ENCODE results near the gene PITX1.
"Not testable (repeated sequence)": the region's sequence is repeated elsewhere in the genome, so short reads cannot be mapped to it uniquely, and the experiment has no call there.

Gene PITX1

GRCh38 chr5:135033901-135034235 lies at the start of gene PITX1:
Gene PITX1 (minus strand): TSS chr5:135034228. CDS start chr5:135033881, 347 bp downstream.
- TF ChIP-seq CTCF (IDR thresholded peaks at IDR 0.05; ENCODE audit: control insufficient read depth, insufficient read depth, low read depth, low read length, missing control alignments) = no peak
- peak within 1 kb of the TSS; percentile 85 for H3K4me3 ChIP-seq (ENCODE audit: control insufficient read depth, low read depth, low read length)
- no peak for DNase-seq (ENCODE audit: low read depth)

GRCh38 chr5:135083334-135083733 lies 49.3 kb upstream of the PITX1 start:
- DNase-seq (ENCODE audit: low read depth); H3K4me3 ChIP-seq (ENCODE audit: control insufficient read depth, low read depth, low read length): not testable (repeated sequence)

GRCh38 chr5:135081240-135081639 lies 47.2 kb upstream of the PITX1 start:
- no peak for DNase-seq (ENCODE audit: low read depth)

GRCh38 chr5:135079760-135080159 lies 45.7 kb upstream of the PITX1 start:
- no peak for DNase-seq (ENCODE audit: low read depth)
- H3K4me3 ChIP-seq (ENCODE audit: control insufficient read depth, low read depth, low read length) = no peak overlapping the region
- TF ChIP-seq CTCF (IDR thresholded peaks at IDR 0.05; ENCODE audit: control insufficient read depth, insufficient read depth, low read depth, low read length, missing control alignments) = no peak

More at GRCh38 chr5:135081240-135081639, 47.2 kb upstream of the PITX1 start:
- H3K4me3 ChIP-seq (ENCODE audit: control insufficient read depth, low read depth, low read length) = no peak overlapping the region
- no peak for TF ChIP-seq CTCF (IDR thresholded peaks at IDR 0.05; ENCODE audit: control insufficient read depth, insufficient read depth, low read depth, low read length, missing control alignments)

DNA sequence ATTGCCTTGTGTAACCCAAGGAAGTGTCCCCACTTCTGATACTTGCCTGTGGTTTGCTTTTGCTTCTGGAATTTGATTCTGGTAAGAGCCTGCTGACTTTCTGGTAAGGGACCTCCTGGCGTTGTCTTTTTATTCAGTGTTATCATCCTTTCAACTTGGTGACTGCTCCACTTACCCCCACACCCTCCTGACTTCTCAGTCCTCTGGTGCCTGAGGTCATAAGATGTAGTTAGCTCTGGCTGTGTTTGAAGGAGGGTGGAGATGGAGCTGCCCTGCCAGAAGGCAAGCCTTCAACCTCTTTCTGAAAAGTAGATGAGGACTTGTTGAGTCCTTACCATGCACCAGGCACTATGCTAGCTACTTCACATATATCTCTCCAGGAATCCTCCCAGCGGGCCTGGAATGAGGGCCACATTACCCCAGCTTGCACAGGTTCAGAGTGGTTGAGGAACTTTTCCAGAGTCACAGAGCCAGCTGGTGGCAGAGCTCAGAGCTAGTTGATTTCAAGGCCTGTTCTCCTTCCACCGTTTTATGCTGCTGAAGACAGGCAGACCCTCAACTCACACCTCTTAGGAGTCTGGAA lies 45.2 kb upstream of the PITX1 start:
- DNase-seq (ENCODE audit: low read depth) = no peak
- TF ChIP-seq CTCF (IDR thresholded peaks at IDR 0.05; ENCODE audit: control insufficient read depth, insufficient read depth, low read depth, low read length, missing control alignments) = no peak
- H3K4me3 ChIP-seq (ENCODE audit: control insufficient read depth, low read depth, low read length) = no peak overlapping the region

DNA sequence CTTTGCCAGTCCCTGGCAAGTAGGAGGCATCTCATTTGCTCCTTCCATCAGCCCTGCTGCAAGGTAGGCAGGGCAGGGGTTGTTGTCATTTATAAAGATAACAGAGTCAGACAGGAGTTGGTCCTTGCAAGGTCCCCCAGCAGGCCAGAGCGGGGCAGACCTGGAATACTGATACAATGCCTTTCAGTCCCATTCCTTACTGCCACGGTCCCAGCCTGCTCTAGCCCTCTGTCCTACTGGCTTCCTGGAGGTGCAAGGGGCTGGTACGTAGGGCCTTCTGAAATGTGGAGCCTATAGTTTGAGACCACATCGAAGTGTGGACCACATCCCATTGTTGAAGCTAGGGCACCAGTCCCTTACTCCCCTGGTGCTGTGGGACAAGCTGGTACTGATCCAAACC lies 42.8 kb upstream of the PITX1 start:
- no peak overlapping the region for H3K4me3 ChIP-seq (ENCODE audit: control insufficient read depth, low read depth, low read length)
- TF ChIP-seq CTCF (IDR thresholded peaks at IDR 0.05; ENCODE audit: control insufficient read depth, insufficient read depth, low read depth, low read length, missing control alignments) = no peak
- no peak for DNase-seq (ENCODE audit: low read depth)

DNA sequence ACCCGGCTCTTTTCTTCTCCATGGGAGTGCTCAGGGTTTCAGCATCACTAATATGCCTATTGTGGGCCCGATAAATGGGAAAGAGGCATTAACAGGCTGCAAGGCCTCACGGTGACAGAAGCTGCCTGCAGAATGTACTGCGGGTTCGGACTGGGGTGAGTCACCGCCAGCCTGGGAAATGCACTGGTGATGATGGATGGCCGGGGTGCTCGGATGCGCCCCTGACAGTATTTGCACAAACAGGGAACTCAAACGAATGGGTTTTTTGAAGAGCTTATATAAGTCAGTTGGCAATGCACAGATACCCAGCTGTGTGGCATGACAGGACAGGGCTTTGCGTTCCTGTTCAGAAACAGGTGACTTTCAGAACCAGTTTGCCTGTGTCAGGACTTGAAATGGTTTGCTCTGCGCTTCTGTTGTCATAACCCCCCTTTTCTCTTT lies 42.0 kb upstream of the PITX1 start:
- TF ChIP-seq CTCF (IDR thresholded peaks at IDR 0.05; ENCODE audit: control insufficient read depth, insufficient read depth, low read depth, low read length, missing control alignments) = no peak
- DNase-seq (ENCODE audit: low read depth) = no peak

More for the DNA sequence above, 42.0 kb upstream of the PITX1 start:
- no peak overlapping the region for H3K4me3 ChIP-seq (ENCODE audit: control insufficient read depth, low read depth, low read length)

Measured in AG09309 (cell line).